HS-27A (cell line): Measurements from ENCODE around the gene FAM32A.

Experiments
- DNase-seq: peaks from one replicate; pipeline ENCODE4 v3.0.0-alpha.2; 2012; ENCODE audit warnings: low read depth, missing footprints

The FAM32A gene

GRCh38 chr19:16202320-16203255 is 17.4 kb downstream of the FAM32A start:
- DNase-seq: no peak

DNA sequence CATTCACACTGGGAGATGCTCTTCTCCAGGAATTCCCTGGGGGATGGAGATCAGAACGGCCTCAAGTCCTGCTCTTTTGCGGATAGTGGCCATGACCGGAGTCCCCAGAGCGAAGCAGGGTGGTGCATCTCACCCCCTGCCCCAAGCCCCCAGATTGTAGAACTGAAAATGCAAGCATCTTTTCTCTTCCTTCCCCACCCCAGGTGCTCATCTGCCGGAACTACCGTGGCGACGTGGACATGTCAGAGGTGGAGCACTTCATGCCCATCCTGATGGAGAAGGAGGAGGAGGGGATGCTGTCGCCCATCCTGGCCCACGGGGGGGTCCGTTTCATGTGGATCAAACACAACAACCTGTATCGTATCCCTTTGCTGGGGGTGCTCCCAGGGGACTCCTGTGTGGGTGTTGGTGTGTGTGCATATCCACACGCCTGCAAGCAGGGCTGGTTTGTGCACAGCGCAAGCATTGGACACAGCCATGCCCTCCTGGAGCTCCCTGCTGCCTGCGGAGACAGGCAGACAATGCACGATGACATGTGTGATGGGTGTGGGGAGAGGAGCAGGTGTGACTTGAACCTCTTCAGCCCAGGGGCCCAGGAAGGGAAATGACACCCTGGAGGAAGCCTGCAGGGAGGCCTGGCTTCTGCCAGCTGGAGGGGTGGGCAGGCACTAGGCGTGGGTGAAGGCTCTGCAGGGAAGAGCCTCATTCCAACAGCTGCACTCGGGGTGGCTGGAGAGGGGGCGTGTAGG is 18.2 kb downstream of the FAM32A start:
- no peak for DNase-seq

GRCh38 chr19:16204005-16204294 is 18.7 kb downstream of the FAM32A start:
- DNase-seq: no peak

- no peak for DNase-seq
Observed at GRCh38 chr19:16205205-16206045, 20.2 kb downstream of the FAM32A start.

GRCh38 chr19:16206046-16206605 is 20.9 kb downstream of the FAM32A start:
- no peak for DNase-seq

DNA sequence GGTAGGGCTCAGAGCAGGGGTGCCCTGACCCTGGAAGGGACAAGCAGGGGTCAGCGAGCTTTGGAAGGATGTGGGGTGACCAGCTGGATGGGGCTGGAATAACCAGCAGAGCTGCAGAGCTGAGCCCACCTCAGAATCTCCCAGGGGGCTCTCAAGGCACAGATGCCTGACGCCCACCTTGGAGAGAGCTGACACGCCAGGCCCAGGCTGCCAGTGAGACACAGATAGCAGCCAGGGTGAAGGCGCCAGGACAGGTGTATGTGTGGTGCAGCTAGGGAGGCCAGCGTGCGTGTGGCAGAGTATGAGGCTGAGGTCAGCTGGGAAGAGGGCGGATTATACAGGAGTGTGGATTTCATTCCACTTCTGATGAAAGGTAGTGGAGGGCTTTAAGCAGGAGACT is 21.4 kb downstream of the FAM32A start:
- no peak for DNase-seq

DNA sequence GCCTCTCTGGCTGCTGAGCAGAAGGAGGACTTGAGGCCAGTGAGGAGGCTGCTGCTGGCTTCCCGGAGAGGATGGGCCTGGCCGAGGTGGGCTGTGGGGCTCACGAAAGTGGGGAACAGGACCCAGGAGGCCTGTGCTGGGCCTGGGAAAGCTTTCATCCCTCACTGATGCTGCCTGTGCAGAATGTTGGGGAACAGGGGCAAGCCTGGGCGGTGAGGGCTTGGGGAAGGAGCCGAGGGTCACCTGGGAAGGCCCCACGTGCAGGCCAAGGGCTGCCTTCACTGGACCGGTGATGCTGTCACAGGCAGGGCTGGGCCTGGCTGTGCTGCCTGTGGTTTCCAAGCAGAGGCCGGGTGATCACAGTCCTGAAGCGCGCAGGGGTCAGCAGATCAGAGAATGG is 21.9 kb downstream of the FAM32A start:
- no peak for DNase-seq

GRCh38 chr19:16207490-16208025 is 22.3 kb downstream of the FAM32A start:
- DNase-seq: no peak

DNA sequence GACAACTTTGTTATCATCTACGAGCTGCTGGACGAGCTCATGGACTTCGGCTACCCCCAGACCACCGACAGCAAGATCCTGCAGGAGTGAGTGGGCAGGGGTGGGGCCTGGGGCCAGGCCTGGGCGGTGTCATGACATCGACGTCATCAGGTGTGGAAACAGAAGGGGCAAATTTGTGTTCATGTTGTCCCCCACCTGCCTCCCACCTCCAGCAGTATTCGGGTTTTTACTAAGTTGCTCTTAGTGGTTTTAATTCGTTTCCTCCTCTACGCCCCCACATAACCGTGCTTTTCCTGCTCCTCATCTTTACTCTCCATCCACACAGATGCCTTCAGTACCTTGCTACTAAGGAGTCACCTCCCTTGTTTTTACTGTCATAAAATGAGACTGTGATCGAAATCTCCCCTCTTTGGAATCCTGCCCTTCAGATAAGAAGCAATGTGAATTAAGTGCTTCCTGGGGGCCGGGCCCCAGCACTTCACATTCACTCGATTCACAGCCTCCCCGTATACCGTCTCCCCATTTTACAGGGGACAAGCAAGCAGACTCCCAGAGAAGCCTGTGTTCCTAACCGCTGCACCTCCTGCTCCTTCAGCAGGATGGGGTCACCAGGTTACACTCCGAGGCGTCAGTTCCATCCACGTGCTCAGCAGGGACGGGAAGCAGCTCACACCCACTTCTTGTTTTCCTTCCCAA is 23.0 kb downstream of the FAM32A start:
- no peak for DNase-seq

DNA sequence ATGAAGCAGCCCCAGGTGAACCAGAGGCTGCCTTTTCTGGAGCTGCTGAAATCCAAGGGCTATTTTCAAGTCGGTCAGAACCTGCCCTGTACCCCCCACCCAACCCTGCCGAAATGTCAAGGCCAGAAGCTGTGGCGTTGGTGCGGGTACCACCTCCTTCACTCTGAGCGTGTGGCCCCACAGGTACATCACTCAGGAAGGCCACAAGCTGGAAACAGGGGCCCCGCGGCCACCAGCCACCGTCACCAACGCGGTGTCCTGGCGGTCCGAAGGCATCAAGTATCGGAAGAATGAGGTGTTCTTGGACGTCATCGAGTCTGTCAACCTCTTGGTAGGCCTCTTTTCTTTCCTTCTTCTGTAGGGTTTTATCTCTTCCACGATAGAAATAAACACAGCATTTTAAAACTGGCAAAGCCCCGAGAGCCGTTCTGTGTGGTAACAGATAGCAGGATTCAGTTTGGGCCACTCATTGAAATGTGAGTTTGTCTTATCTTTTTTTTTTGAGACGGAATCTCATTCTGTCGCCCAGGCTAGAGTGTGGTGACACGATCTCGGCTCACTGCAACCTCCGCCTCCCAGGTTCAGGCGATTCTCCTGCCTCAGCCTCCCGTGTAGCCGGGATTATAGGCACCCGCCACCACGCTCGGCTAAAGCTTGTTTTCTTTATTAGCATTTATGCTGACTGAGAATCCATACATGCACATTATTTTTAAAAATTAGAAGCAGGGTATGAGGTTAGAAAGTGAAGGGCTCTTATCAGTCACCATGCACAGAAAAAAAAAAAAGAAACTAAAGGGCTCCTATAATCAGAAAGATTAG is 23.8 kb downstream of the FAM32A start:
- DNase-seq: no peak

DNA sequence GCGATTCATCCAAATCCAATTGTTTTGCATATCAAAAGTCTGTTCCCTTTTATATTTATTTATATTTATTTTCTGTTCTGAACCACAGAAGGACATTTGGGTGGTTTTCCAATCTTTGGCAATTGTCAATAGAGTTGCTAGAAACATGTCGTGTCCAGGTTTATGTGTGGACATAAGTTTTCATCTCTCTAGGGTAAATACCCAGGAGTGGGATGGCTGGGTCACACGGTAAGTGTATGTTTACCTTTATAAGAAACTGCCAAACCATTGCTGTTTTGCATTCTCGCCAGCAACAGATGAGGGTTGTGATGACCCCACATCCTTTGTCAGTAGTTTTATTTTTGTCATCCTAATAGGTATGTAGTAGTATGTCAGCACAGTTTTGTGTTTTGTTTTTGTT is 25.0 kb downstream of the FAM32A start:
- DNase-seq: no peak

- DNase-seq: no peak
Observed at GRCh38 chr19:16213076-16213475, 27.9 kb downstream of the FAM32A start.

GRCh38 chr19:16216744-16217670 is 31.8 kb downstream of the FAM32A start:
- DNase-seq: no peak

DNA sequence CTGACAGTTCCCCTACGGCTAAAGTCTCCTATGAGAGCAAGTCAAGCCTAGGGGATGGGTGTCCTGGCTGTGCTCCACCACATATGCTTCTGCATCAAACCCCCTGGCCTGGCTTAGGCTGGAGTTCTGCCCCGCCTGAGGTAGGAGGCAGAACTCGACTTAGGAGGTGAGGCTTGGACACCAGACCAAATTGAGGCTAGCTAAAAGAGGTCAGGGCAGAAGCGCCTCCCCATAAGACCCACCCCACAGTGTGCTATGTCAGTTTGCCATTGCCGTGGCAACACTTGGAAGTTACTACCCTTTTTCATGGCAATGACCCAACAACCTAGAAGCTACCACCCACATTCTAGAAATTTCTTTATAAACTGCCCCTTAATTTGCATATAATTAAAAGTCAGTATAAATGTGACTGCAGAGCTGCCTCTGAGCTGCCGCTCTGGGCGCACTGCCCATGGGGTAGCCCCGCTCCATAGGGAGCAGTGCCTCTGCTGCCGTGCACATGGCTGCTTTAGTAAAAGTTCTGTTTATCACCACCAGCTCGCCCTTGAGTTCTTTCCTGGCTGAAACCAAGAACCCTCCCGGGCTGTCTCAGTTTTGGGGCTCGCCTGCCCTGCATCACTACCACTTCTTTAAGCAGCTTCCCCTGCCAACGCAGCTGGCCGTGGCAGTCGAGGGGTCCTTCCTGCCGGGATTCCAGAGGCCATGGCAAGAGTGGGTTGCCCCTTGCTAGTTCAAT is 32.7 kb downstream of the FAM32A start:
- DNase-seq: no peak

GRCh38 chr19:16218851-16219250 is 33.6 kb downstream of the FAM32A start:
- DNase-seq: no peak

- no peak for DNase-seq
Observed at GRCh38 chr19:16222806-16223205, 37.6 kb downstream of the FAM32A start.

GRCh38 chr19:16223746-16224145 is 38.5 kb downstream of the FAM32A start:
- no peak for DNase-seq

DNA sequence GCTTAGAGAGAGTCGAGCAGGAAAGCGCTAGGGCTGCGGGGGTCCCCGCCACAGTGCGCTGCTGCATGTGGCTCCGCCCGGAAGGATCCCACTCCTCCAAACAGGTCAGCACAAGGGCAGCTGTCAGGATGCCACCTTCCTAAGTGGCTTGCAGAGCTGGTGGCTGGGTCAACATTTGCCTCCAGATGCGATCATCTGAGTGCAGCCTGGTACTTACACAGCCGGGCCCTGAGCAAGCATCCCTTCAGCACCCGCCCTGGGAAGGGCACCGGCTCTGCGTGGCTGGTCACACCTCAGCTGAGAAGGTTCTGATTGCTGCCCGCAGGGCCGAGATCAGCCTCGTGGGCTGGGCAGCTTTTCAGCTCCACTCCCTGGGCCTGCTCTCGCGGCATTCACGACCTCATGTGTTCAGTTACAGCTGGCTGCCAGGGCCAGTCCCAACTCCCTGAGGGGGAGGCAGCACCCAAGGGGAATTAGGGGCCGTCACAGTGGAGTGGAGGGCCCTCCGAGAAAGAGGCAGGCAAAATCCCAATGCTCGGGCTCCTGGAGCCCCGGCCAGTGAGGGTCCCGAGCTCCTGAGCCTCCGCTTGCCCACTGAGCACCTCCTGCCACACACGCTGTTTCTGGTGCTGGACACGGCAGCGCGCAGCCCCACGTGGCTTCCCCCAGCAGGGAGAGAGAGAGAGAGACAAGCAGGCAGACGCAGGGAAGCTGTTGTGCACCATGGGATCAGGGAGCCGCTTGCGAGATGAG is 39.3 kb downstream of the FAM32A start:
- no peak for DNase-seq
